CD4-positive, alpha-beta T cell treated with Interleukin-6 at 100 ng/mL for 8 hours (primary cell): ENCODE measurements around the gene SLC17A9.
"Not testable (repeated sequence)": the region's sequence is repeated elsewhere in the genome, so short reads cannot be mapped to it uniquely, and the experiment has no call there.

Source experiments
- DNase-seq: peaks from one replicate; pipeline ENCODE4 v3.0.0-alpha.2; 2020; ENCODE audit warnings: mixed read lengths, low spot score

The SLC17A9 gene

GRCh38 chr20:62957136-62958117 is 4.9 kb downstream of the SLC17A9 start:
- no peak for DNase-seq

- no peak for DNase-seq
Observed at GRCh38 chr20:62958388-62959100, 6.0 kb downstream of the SLC17A9 start.

GRCh38 chr20:62959101-62959971 is 6.8 kb downstream of the SLC17A9 start:
- no peak for DNase-seq

- no peak for DNase-seq
Observed at GRCh38 chr20:62959998-62960436, 7.5 kb downstream of the SLC17A9 start.

- not testable (repeated sequence) for DNase-seq
Observed at GRCh38 chr20:62960446-62961309, 8.2 kb downstream of the SLC17A9 start.

GRCh38 chr20:62961310-62961783 is 8.8 kb downstream of the SLC17A9 start:
- DNase-seq: no peak

GRCh38 chr20:62961799-62962198 is 9.3 kb downstream of the SLC17A9 start:
- DNase-seq: no peak

- DNase-seq: no peak
Observed at GRCh38 chr20:62962221-62962879, 9.8 kb downstream of the SLC17A9 start.

- no peak for DNase-seq
Observed at GRCh38 chr20:62962891-62963613, 10.5 kb downstream of the SLC17A9 start.

- DNase-seq: no peak
Observed at GRCh38 chr20:62963614-62964397, 11.3 kb downstream of the SLC17A9 start.

GRCh38 chr20:62964700-62965099 is 12.2 kb downstream of the SLC17A9 start:
- no peak for DNase-seq

- no peak for DNase-seq
Observed at GRCh38 chr20:62965363-62965771, 12.9 kb downstream of the SLC17A9 start.

- no peak for DNase-seq
Observed at GRCh38 chr20:62966212-62967148, 14.0 kb downstream of the SLC17A9 start.

- DNase-seq: no peak
Observed at GRCh38 chr20:62967149-62967501, 14.6 kb downstream of the SLC17A9 start.

GRCh38 chr20:62967628-62968351 is 15.3 kb downstream of the SLC17A9 start:
- DNase-seq: no peak

- DNase-seq: no peak
Observed at GRCh38 chr20:62968378-62969178, 16.1 kb downstream of the SLC17A9 start.
